ENCODE measurements around the gene TFF2. TPM values are rescaled to one million over a fixed set of nuclear protein-coding genes. Genes with fewer than 3 reads are reported as not detected.

The TFF2 gene
- total RNA-seq, 1 experiment from 2014 or later: 1.2 TPM

GRCh38 chr21:42376338-42376982, 25.7 kb upstream of the TFF2 start:
- no TSS peak for BruUV-seq (replicated peaks)
- Mint-ChIP-seq H3K36me3 (ENCODE audit: insufficient read depth, unreplicated experiment) (peaks cover 2% of the 10 kb centered on the region), H3K27ac (ENCODE audit: unreplicated experiment) (no peak overlapping the region), H3K4me3 (ENCODE audit: unreplicated experiment) (no peak overlapping the region), H3K9me3 (ENCODE audit: unreplicated experiment) (no peaks in the 10 kb centered on the region), H3K4me1 (ENCODE audit: low read depth, unreplicated experiment) (peaks cover 14% of the 10 kb centered on the region), H3K27me3 (ENCODE audit: insufficient read depth, unreplicated experiment) (no peaks in the 10 kb centered on the region)
- POLR2A ChIA-PET: no interaction called here
- no peaks in the 10 kb centered on the region for H3K36me3 ChIP-seq (ENCODE audit: control insufficient read depth, insufficient read depth, low read length)
- H3K9me3 ChIP-seq: no peaks in the 10 kb centered on the region
- TF ChIP-seq CTCF (IDR thresholded peaks at IDR 0.05; ENCODE audit: insufficient read depth in 1 of 2, low read depth in 1 of 2, low read length in 1 of 2, severe bottlenecking in 1 of 2, unreplicated experiment in 1 of 2): no peak
- no peak for DNase-seq
- intact Hi-C loops (cut with micrococcal nuclease; ENCODE audit: unreplicated experiment): no loop called here
- no peaks in the 10 kb centered on the region for H3K27me3 ChIP-seq (replicated peaks; ENCODE audit: control insufficient read depth, insufficient read depth, low read length)
- H3K4me3 ChIP-seq (ENCODE audit: low read depth, low read length): no peak overlapping the region
- CTCF ChIA-PET: no interaction called here
- no peaks in the 10 kb centered on the region for H3K4me1 ChIP-seq

GRCh38 chr21:42375966-42376337, 25.2 kb upstream of the TFF2 start:
- H3K4me1 ChIP-seq: no peaks in the 10 kb centered on the region
- CTCF ChIA-PET: no interaction called here
- Mint-ChIP-seq H3K27me3 (ENCODE audit: insufficient read depth, unreplicated experiment) (no peaks in the 10 kb centered on the region), H3K4me1 (ENCODE audit: low read depth, unreplicated experiment) (peaks cover 19% of the 10 kb centered on the region), H3K36me3 (ENCODE audit: insufficient read depth, unreplicated experiment) (peaks cover 6% of the 10 kb centered on the region), H3K27ac (ENCODE audit: unreplicated experiment) (no peak overlapping the region), H3K9me3 (ENCODE audit: unreplicated experiment) (no peaks in the 10 kb centered on the region), H3K4me3 (ENCODE audit: unreplicated experiment) (no peak overlapping the region)
- no peak for TF ChIP-seq CTCF (IDR thresholded peaks at IDR 0.05; ENCODE audit: insufficient read depth in 1 of 2, low read depth in 1 of 2, low read length in 1 of 2, severe bottlenecking in 1 of 2, unreplicated experiment in 1 of 2)
- H3K27me3 ChIP-seq (replicated peaks; ENCODE audit: control insufficient read depth, insufficient read depth, low read length): no peaks in the 10 kb centered on the region
- DNase-seq: no peak
- POLR2A ChIA-PET: no interaction called here
- no peaks in the 10 kb centered on the region for H3K36me3 ChIP-seq (ENCODE audit: control insufficient read depth, insufficient read depth, low read length)
- intact Hi-C loops (cut with micrococcal nuclease; ENCODE audit: unreplicated experiment): no loop called here
- no TSS peak for BruUV-seq (replicated peaks)
- no peak overlapping the region for H3K4me3 ChIP-seq (ENCODE audit: low read depth, low read length)
- no peaks in the 10 kb centered on the region for H3K9me3 ChIP-seq

GRCh38 chr21:42375506-42375905, 24.7 kb upstream of the TFF2 start:
- Histone ChIP-seq H3K36me3 (ENCODE audit: control insufficient read depth, insufficient read depth, low read length) (no peaks in the 10 kb centered on the region), H3K4me1 (no peaks in the 10 kb centered on the region), H3K4me3 (ENCODE audit: low read depth, low read length) (no peak overlapping the region), H3K9me3 (no peaks in the 10 kb centered on the region), H3K27me3 (replicated peaks; ENCODE audit: control insufficient read depth, insufficient read depth, low read length) (no peaks in the 10 kb centered on the region)
- TF ChIP-seq CTCF (IDR thresholded peaks at IDR 0.05; ENCODE audit: insufficient read depth in 1 of 2, low read depth in 1 of 2, low read length in 1 of 2, severe bottlenecking in 1 of 2, unreplicated experiment in 1 of 2): no peak
- DNase-seq: no peak
- no peak overlapping the region for H3K27ac Mint-ChIP-seq (ENCODE audit: unreplicated experiment)
- CTCF ChIA-PET: no interaction called here
- H3K4me1 Mint-ChIP-seq (ENCODE audit: low read depth, unreplicated experiment): peaks cover 20% of the 10 kb centered on the region
- BruUV-seq (replicated peaks): no TSS peak
- no peaks in the 10 kb centered on the region for H3K9me3 Mint-ChIP-seq (ENCODE audit: unreplicated experiment)
- POLR2A ChIA-PET: no interaction called here
- H3K36me3 Mint-ChIP-seq (ENCODE audit: insufficient read depth, unreplicated experiment): peaks cover 6% of the 10 kb centered on the region
- no peaks in the 10 kb centered on the region for H3K27me3 Mint-ChIP-seq (ENCODE audit: insufficient read depth, unreplicated experiment)
- intact Hi-C loops (cut with micrococcal nuclease; ENCODE audit: unreplicated experiment): no loop called here
- H3K4me3 Mint-ChIP-seq (ENCODE audit: unreplicated experiment): no peak overlapping the region

All from Caco-2 (cell line).